Fibroblast of the aortic adventitia (primary cell): Measurements from ENCODE around the gene HRK. TPM values are rescaled to one million over a fixed set of nuclear protein-coding genes. Genes with fewer than 3 reads are reported as not detected.
A peak's percentile ranks its signal among the peaks of the same experiment; 100 is the strongest.

Source experiments
- DNase-seq: peaks from one replicate; pipeline ENCODE4 v3.0.0-alpha.2; 2010; ENCODE audit warnings: low read depth
- H3K4me3 ChIP-seq: 2 replicates; pipeline ENCODE4 v1.5.1; 2011; ENCODE audit warnings: low read depth, mild to moderate bottlenecking, control low read depth, low read length, moderate library complexity
- total RNA-seq: library from RNA; depleted of rRNA; stranded (reverse); fragments of >200 nt; gene quantifications from 2 replicates; pipeline ENCODE4 v1.2.3, GENCODE V29; 2012; ENCODE audit warnings: low replicate concordance
- TF ChIP-seq, protein P1 (sequence below): IDR thresholded peaks from 2 replicates; pipeline ENCODE4 v1.5.1; 2011; ENCODE audit warnings: mild to moderate bottlenecking, low read length, control low read depth, inconsistent platforms; ENCODE audit not compliant: insufficient read depth

HRK gene
- total RNA-seq, 1 donor = not detected

DNA sequence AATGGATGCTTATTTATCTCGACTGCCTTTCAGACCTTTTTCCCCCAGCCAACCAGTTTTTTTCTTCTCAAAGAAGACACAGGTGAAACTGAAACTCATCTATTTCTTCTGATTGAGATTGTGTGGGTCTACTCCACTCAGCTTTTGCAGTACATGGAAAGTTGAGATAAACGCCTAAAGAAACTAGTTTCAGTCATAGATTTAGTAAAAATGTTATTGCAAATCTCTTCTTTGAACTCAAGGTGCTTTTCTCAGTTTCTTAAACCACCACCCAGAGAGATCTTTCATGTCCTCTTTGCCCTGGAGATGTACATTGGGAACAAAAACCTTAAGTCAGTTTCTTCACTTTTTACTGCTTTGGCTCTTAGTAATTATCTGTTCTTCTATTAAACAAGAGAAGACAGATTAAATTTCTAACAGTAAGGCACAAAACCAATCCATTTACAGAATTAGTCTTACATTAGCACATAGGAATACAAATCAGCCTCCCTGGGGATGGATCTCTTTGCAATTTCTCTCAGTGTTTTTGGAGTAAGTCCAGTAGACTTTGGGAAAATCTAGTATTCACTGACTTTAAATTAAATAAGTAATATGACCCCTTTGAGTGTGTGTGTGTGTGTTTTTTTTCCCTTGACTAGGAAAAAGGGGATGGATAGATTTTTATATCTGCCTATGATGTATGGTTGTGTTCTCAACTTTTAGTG lies 41.1 kb upstream of the HRK start:
- peak; percentile 45 for DNase-seq
- no peak overlapping the region for H3K4me3 ChIP-seq
- TF ChIP-seq, protein P1, sequence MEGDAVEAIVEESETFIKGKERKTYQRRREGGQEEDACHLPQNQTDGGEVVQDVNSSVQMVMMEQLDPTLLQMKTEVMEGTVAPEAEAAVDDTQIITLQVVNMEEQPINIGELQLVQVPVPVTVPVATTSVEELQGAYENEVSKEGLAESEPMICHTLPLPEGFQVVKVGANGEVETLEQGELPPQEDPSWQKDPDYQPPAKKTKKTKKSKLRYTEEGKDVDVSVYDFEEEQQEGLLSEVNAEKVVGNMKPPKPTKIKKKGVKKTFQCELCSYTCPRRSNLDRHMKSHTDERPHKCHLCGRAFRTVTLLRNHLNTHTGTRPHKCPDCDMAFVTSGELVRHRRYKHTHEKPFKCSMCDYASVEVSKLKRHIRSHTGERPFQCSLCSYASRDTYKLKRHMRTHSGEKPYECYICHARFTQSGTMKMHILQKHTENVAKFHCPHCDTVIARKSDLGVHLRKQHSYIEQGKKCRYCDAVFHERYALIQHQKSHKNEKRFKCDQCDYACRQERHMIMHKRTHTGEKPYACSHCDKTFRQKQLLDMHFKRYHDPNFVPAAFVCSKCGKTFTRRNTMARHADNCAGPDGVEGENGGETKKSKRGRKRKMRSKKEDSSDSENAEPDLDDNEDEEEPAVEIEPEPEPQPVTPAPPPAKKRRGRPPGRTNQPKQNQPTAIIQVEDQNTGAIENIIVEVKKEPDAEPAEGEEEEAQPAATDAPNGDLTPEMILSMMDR = no peak

DNA sequence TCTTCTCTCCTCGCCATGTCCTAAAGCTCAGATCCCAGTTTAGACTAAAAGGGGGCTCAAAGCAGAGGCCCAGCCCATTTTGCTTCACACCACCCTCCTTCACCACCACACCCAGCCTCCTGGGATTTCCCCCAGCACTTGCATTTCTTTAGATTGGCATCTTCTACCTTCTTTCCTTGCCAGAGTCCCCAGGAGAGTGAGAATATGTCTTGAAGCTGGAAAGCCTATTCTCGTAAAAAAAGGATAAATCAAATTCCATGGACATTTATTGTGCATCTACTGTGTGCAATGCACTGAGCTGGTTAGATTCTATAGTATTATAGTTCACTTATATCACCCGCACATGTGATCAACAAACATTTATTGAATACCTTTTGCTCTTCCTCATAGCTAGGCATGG lies 39.7 kb upstream of the HRK start:
- no peak overlapping the region for H3K4me3 ChIP-seq
- TF ChIP-seq, protein P1 = no peak
- peak; percentile 28 for DNase-seq

DNA sequence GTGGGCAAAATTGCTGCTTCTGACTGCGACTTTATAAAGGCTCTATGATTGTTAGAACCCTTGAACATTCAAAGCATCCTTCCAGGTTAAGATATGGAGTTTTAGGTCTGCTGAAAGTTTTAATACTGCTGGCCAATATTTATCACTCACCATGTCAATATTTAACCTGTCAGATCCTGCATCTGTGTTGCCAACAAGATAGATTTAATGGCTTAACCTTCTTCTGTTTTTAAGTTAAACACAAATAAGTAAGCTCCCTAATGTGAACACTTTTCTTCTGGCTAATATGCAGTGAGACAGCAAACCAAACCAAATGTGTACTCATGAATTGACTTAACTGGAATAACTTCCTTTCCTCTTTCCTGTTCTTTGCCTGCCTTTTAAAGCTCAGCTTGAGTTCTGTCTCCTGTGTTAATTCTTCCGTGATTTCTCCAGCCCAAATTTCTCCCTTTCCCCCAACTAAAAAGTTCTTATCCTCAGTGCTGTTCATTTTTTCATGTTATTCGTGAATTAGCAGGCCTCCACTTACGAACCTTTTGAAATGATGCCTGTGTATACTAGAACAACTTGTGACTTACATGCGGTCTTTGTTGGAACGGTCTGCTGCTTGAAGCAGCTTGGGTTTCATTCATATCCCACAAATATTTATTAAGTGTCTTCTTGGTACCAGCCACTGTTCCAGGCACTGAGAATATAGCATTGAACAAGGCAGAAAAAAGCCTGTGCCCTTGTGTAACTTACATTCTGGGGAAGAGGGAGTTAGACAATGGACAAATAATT lies 38.7 kb upstream of the HRK start:
- no peak for DNase-seq
- TF ChIP-seq, protein P1 = no peak
- H3K4me3 ChIP-seq = no peak overlapping the region

DNA sequence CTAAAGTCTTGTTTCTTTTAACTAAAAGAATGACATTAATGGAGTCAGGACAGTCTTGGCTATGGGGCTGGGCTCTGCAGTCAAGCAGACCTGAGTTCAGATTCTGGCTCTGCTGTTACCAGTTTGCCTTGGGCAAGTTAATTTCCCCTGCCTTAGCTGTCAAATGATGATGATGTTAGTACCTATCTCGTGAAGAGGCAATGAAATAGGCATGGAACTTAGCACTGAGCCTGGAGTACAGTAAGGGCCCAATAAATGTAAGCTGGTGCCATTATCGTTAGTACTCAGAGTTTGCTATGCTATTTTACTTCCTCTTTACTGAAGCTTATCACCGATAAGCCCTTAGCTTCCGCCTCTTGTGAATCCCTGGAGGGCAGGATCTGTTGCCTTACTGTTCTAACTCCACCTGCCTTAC lies 38.0 kb upstream of the HRK start:
- no peak for DNase-seq
- no peak overlapping the region for H3K4me3 ChIP-seq
- TF ChIP-seq, protein P1 = no peak

DNA sequence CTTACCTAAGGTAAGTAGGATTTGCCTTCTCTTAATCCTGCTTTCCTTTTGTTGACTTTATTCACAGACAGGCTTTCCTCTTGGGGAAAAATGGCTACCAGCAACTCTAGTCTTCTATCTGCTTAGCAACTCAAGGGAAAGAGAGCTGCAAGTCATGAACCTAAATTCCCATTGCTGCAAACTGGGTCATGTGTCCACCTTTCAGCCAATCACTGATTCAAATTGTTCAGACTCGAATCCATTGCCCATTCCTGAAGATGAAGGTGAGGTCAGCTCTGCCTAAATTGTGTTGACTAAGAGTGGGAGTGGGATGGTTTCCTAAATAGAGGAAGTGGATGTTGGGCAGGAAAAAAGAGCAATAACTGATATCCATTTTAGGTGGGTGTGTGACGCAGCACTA lies 37.2 kb upstream of the HRK start:
- no peak overlapping the region for H3K4me3 ChIP-seq

DNA sequence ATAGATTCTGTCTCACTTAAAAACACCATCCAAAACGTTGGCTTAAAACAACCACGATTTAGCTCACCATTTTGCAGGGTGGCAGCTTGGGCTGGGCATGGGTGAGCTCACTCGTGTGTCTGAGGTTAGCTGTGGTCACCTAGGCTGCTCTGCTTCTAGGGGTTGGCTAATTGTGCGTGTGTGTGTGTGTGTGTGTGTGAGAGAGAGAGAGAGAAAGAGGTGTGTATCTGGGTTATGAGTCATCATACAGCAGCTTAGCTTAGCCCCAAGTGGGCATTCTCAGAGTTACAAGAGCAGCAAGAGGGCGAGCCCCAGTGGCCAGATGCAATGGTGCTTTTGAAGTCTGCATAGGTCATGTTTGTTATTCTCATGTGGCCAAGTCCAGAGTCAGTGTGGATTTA lies 35.5 kb upstream of the HRK start:
- TF ChIP-seq, protein P1 = peak; percentile 45
- no peak overlapping the region for H3K4me3 ChIP-seq
- peak; percentile 66 for DNase-seq

More for the DNA sequence above, 37.2 kb upstream of the HRK start:
- no peak for DNase-seq
- TF ChIP-seq, protein P1 = no peak
